ENCODE data around the gene DERA. TPM values are rescaled to one million over a fixed set of nuclear protein-coding genes. Genes with fewer than 3 reads are reported as not detected.
A peak's percentile ranks its signal among the peaks of the same experiment; 100 is the strongest.

DERA gene
- total and polyA plus RNA-seq, 2 of the 13 experiments (the other 11 are each of a cell fraction or from before 2014, with no cell fraction given): 24.0 to 51.3 TPM

GRCh38 chr12:15910864-15911721 lies at the start of gene DERA (continued):
- TF ChIP-seq ZKSCAN8 (CRISPR knock-in tag; IDR thresholded peaks at IDR 0.05; ENCODE audit: borderline replicate concordance) (no peak), ZNF616 (CRISPR knock-in tag; IDR thresholded peaks at IDR 0.05; ENCODE audit: low read depth) (no peak), NBN (conservative IDR thresholded peaks at IDR 0.05) (no peak), ZNF3 (CRISPR knock-in tag; IDR thresholded peaks at IDR 0.05) (no peak), PRMT3 (CRISPR knock-in tag; IDR thresholded peaks at IDR 0.05; ENCODE audit: borderline replicate concordance, low read depth) (no peak), TARDBP (CRISPR knock-in tag; IDR thresholded peaks at IDR 0.05) (no peak), CENPBD1 (CRISPR knock-in tag; IDR thresholded peaks at IDR 0.05; ENCODE audit: borderline replicate concordance, low read depth) (no peak), NR2F6 (IDR thresholded peaks at IDR 0.05) (no peak), NR2F6 (CRISPR knock-in tag; IDR thresholded peaks at IDR 0.05) (no peak), ARHGAP35 (CRISPR knock-in tag; IDR thresholded peaks at IDR 0.05; ENCODE audit: borderline replicate concordance) (no peak; the same call in 1 of the 2 replicates), ETS1 (CRISPR knock-in tag; IDR thresholded peaks at IDR 0.05) (no peak), AHR (CRISPR knock-in tag; IDR thresholded peaks at IDR 0.05) (no peak), ARID4A (CRISPR knock-in tag; IDR thresholded peaks at IDR 0.05; ENCODE audit: borderline replicate concordance) (peak; percentile 80), ZFAT (CRISPR knock-in tag; conservative IDR thresholded peaks at IDR 0.05) (no peak), NFRKB (IDR thresholded peaks at IDR 0.05) (no peak), RFX3 (CRISPR knock-in tag; IDR thresholded peaks at IDR 0.05) (no peak), FOXP1 (IDR thresholded peaks at IDR 0.05) (no peak), FOXP1 (CRISPR knock-in tag; IDR thresholded peaks at IDR 0.05) (no peak), TFAP4 (IDR thresholded peaks at IDR 0.05; ENCODE audit: borderline replicate concordance, low read depth) (peak; percentile 91), KLF15 (CRISPR knock-in tag; IDR thresholded peaks at IDR 0.05; ENCODE audit: borderline replicate concordance) (0 out of 2 replicates have a peak, but pooled peaks have one; percentile 21), HNRNPH1 (optimal IDR thresholded peaks at IDR 0.05; ENCODE audit: low read depth, low read length) (no peak), DMTF1 (CRISPR knock-in tag; IDR thresholded peaks at IDR 0.05) (no peak), ZNF484 (CRISPR knock-in tag; IDR thresholded peaks at IDR 0.05; ENCODE audit: borderline replicate concordance, low read depth) (no peak)

Data from HepG2 (cell line).